ENCODE data around the gene B3GNT4.
A peak's percentile ranks its signal among the peaks of the same experiment; 100 is the strongest.

- no peak for TF ChIP-seq POLR2A (IDR thresholded peaks at IDR 0.05)
- no peak for TF ChIP-seq CTCF (IDR thresholded peaks at IDR 0.05)
- TF ChIP-seq POLR2AphosphoS5 (IDR thresholded peaks at IDR 0.05) = peak in 1 of 2 donors; percentile 21
- TF ChIP-seq EP300 (IDR thresholded peaks at IDR 0.05) = no peak
Measured at GRCh38 chr12:122226366-122227125, 23.0 kb downstream of the B3GNT4 start.
